HUES6 (cell line): ENCODE results near the gene HMGB3.

Experiments used
- H3K27ac ChIP-seq: 2 replicates; pipeline ENCODE4 v1.7.0; 2013; ENCODE audit warnings: low read depth, mild to moderate bottlenecking, low read length, inconsistent platforms
- H3K27me3 ChIP-seq: 2 replicates; pipeline ENCODE4 v1.6.1; 2013; ENCODE audit warnings: low read length; ENCODE audit not compliant: control insufficient read depth, insufficient read depth
- H3K36me3 ChIP-seq: 2 replicates; pipeline ENCODE4 v1.6.1; 2013; ENCODE audit warnings: low read length; ENCODE audit not compliant: control insufficient read depth, insufficient read depth
- H3K4me1 ChIP-seq: 2 replicates; pipeline ENCODE4 v1.6.1; 2013; ENCODE audit warnings: low read length; ENCODE audit not compliant: control insufficient read depth, insufficient read depth
- H3K4me3 ChIP-seq: 2 replicates; pipeline ENCODE4 v1.5.1; 2013; ENCODE audit warnings: low read depth, low read length
- H3K9ac ChIP-seq: one replicate; pipeline ENCODE4 v1.6.1; 2013; ENCODE audit warnings: mild to moderate bottlenecking, low read length
- H3K9me3 ChIP-seq: 2 replicates; pipeline ENCODE4 v1.6.1; 2013; ENCODE audit warnings: low read depth, low read length; ENCODE audit not compliant: control insufficient read depth, insufficient read depth

Gene HMGB3

GRCh38 chrX:150982788-150983520, at the start of gene HMGB3:
TSS of gene HMGB3 (plus strand) at chrX:150983335. CDS start at chrX:150985600, 2,265 bp downstream.
- Histone ChIP-seq H3K36me3 (peaks cover 33% of the 10 kb centered on the region), H3K9ac (peak within 1 kb of the TSS; percentile 93), H3K27me3 (peaks cover 11% of the 10 kb centered on the region), H3K4me1 (peaks cover 13% of the 10 kb centered on the region), H3K9me3 (no peaks in the 10 kb centered on the region), H3K4me3 (peak within 1 kb of the TSS; percentile 80), H3K27ac (peak within 1 kb of the TSS; percentile 99)

DNA sequence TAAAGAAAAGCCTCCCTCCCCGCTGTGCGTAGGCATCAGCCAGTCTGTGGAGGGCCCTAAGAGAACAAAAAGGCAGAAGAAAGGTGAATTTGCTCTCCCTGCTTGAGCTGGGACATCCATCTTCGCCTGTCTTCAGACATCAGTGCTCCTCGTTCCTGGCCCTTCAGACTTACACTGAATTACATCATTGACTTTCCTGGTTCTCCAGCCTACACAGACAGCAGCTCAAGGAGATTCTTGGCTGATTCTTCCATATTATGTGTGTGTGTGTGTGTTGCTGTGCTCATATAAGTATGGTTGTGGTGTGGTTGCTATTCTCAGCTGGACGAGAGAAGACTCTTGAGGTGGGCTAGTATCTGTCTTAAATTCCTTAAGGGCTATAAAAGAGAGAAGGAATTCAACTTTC, 49.2 kb upstream of the HMGB3 start:
- H3K4me1 ChIP-seq: peaks cover 24% of the 10 kb centered on the region
- H3K27ac ChIP-seq: peak overlapping the region; percentile 90; the same call in 1 of the 2 replicates
- H3K27me3 ChIP-seq: no peaks in the 10 kb centered on the region
- H3K9ac ChIP-seq: peak overlapping the region; percentile 85
- no peaks in the 10 kb centered on the region for H3K36me3 ChIP-seq
- peaks cover 14% of the 10 kb centered on the region for H3K9me3 ChIP-seq
- H3K4me3 ChIP-seq: peak overlapping the region; percentile 12; the same call in 1 of the 2 replicates

GRCh38 chrX:150934453-150934852, 48.7 kb upstream of the HMGB3 start:
- Histone ChIP-seq H3K4me3 (peak overlapping the region; percentile 19; the same call in 1 of the 2 replicates), H3K27ac (peak overlapping the region; percentile 90; the same call in 1 of the 2 replicates), H3K9me3 (peaks cover 14% of the 10 kb centered on the region), H3K36me3 (no peaks in the 10 kb centered on the region), H3K27me3 (no peaks in the 10 kb centered on the region), H3K4me1 (peaks cover 24% of the 10 kb centered on the region), H3K9ac (peak overlapping the region; percentile 85)

DNA sequence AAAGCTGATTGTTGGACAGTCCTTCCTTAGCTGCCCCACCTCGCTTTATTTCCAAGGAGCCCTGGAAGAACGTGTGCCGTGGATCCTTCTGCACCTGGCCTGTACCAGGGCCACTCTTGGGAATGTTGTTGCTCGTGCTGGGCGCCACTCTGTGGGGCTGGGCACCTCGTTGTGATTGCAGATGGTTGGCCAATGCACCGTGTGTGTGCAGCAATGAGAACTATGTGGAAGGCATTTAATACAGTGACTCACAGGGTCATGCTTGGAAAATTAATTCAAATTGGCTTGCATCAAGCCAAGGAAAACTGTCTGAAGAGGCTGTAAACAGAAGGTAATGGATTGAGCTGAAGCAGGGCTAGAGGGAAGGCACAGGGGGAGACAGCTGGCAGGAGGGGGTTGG, 47.7 kb upstream of the HMGB3 start:
- no peaks in the 10 kb centered on the region for H3K36me3 ChIP-seq

GRCh38 chrX:150936556-150936955, 46.6 kb upstream of the HMGB3 start:
- H3K27me3 ChIP-seq: no peaks in the 10 kb centered on the region
- no peaks in the 10 kb centered on the region for H3K36me3 ChIP-seq
- H3K9ac ChIP-seq: no peak overlapping the region
- no peak overlapping the region for H3K4me3 ChIP-seq
- H3K9me3 ChIP-seq: peaks cover 14% of the 10 kb centered on the region
- H3K27ac ChIP-seq: no peak overlapping the region
- H3K4me1 ChIP-seq: peaks cover 33% of the 10 kb centered on the region

More for the DNA sequence above, 47.7 kb upstream of the HMGB3 start:
- Histone ChIP-seq H3K4me3 (no peak overlapping the region), H3K27ac (no peak overlapping the region; the same call in 1 of the 2 replicates), H3K9me3 (peaks cover 14% of the 10 kb centered on the region), H3K27me3 (no peaks in the 10 kb centered on the region), H3K9ac (peak overlapping the region; percentile 85), H3K4me1 (peaks cover 24% of the 10 kb centered on the region)

- Histone ChIP-seq H3K27me3 (no peaks in the 10 kb centered on the region), H3K4me3 (no peak overlapping the region), H3K36me3 (no peaks in the 10 kb centered on the region), H3K9me3 (peaks cover 14% of the 10 kb centered on the region), H3K9ac (no peak overlapping the region), H3K4me1 (peaks cover 25% of the 10 kb centered on the region), H3K27ac (no peak overlapping the region)
Measured at GRCh38 chrX:150940844-150941495, 42.2 kb upstream of the HMGB3 start.

DNA sequence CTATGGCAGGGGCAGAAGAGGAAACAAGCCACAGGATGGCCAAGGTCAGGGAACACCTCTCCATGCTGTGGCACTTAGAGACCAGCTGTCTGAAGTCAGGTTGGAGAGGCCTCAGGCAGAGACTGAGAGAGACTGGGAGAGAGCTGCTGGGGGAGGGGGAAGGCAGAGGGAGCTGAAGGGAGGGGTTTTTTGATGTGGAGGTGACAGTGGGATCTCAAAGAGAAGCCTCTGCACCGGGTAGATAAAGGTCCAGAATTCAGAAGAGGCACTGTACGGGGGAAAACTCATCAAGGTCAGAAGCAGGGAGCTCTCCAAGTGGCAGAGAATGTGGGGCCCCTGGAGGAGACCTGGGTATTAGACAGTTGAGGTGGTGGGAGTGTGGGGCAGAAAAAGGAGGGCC, 41.6 kb upstream of the HMGB3 start:
- H3K27ac ChIP-seq: no peak overlapping the region
- peaks cover 25% of the 10 kb centered on the region for H3K4me1 ChIP-seq
- no peak overlapping the region for H3K4me3 ChIP-seq
- peaks cover 14% of the 10 kb centered on the region for H3K9me3 ChIP-seq
- H3K27me3 ChIP-seq: no peaks in the 10 kb centered on the region
- no peak overlapping the region for H3K9ac ChIP-seq
- H3K36me3 ChIP-seq: no peaks in the 10 kb centered on the region

DNA sequence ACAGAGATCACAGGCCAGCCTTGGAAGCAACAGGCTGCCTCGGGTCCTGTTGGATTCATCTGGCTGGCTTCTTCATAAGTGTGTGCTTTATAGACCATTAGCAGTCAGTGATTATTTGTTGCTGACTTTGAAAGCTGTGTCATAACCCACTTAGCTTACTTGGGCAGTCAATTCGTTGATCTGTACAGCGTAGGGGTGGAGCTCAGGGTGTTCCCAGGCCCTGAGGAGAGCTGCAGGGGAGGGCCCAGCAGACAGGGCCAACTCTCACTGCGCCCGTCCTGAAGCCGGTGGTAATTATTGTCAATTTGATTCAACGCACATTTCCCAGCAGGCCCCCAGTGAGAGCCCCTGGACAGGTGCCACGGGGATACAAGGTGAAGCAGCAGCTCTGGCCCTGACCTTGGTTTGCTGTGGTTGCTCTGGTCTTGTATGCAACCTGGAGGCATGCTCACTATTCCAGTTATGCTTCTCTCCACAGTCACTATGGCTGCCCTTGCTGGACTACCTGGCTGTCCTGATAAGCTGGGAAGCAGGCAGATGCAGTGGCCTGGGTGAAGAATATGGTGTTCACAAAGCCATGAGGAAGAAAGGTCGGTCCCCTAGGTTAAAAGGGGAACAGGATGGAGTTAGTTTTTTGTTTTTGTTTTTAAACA, 40.1 kb upstream of the HMGB3 start:
- H3K27ac ChIP-seq: no peak overlapping the region
- no peaks in the 10 kb centered on the region for H3K9me3 ChIP-seq
- no peak overlapping the region for H3K4me3 ChIP-seq
- no peak overlapping the region for H3K9ac ChIP-seq
- peaks cover 25% of the 10 kb centered on the region for H3K4me1 ChIP-seq
- no peaks in the 10 kb centered on the region for H3K27me3 ChIP-seq
- H3K36me3 ChIP-seq: no peaks in the 10 kb centered on the region

DNA sequence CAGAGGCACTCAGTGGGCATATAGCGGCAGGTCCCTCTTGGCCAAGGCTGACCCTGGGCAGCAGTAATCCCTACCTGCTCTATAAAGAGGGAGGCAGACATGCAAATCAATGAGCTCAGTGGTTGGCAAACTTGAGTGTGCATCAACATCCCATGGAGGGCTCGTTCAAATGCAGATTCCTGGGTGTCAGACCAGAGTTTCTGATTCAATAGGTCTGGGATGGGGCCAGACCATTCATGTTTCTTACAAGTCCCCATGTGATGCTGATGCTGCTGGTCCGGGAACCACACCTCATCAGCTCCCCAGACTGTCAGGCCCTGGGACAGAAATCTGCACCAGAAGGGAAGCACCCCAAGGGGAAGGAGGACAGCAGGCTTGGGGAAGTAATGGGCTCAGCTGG, 38.9 kb upstream of the HMGB3 start:
- no peak overlapping the region for H3K4me3 ChIP-seq
- H3K4me1 ChIP-seq: peaks cover 25% of the 10 kb centered on the region
- H3K27me3 ChIP-seq: no peaks in the 10 kb centered on the region
- H3K9me3 ChIP-seq: no peaks in the 10 kb centered on the region
- H3K27ac ChIP-seq: no peak overlapping the region
- H3K9ac ChIP-seq: no peak overlapping the region
- H3K36me3 ChIP-seq: no peaks in the 10 kb centered on the region

DNA sequence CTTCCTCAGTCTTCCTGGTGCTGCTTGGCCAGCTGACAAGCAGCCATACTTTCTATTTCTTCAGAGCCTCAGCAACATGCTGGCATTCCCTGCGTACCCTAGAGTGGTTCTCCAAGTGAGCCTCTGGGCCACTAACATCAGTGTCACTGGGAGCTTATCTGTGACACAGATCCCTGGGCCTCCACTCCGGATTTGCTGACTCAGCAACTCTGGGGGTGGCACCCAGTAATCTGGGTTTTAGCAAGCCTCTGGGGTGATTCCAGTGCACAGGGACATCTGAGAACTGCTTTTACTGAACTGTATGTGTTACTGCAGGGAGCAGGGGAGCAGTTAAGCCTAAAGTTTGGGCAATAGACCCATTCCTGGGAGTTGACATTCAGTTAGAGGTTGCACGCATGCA, 28.2 kb upstream of the HMGB3 start:
- Histone ChIP-seq H3K27ac (no peak overlapping the region), H3K4me3 (no peak overlapping the region), H3K9me3 (peaks cover 5% of the 10 kb centered on the region; the same call in 1 of the 2 replicates), H3K9ac (no peak overlapping the region), H3K27me3 (peaks cover 4% of the 10 kb centered on the region; the same call in 1 of the 2 replicates), H3K36me3 (no peaks in the 10 kb centered on the region), H3K4me1 (peaks cover 9% of the 10 kb centered on the region)

- Histone ChIP-seq H3K27me3 (peaks cover 4% of the 10 kb centered on the region; the same call in 1 of the 2 replicates), H3K9me3 (peaks cover 5% of the 10 kb centered on the region; the same call in 1 of the 2 replicates), H3K27ac (no peak overlapping the region), H3K4me3 (no peak overlapping the region), H3K9ac (no peak overlapping the region), H3K4me1 (peaks cover 9% of the 10 kb centered on the region), H3K36me3 (no peaks in the 10 kb centered on the region)
Measured at GRCh38 chrX:150955590-150955989, 27.5 kb upstream of the HMGB3 start.
